ENCODE results near the gene PLP2. TPM values are rescaled to one million over a fixed set of nuclear protein-coding genes. Genes with fewer than 3 reads are reported as not detected.
"Not testable (repeated sequence)": the region's sequence is repeated elsewhere in the genome, so short reads cannot be mapped to it uniquely, and the experiment has no call there.

The PLP2 gene
- 97.8 TPM for polyA plus RNA-seq (2013, experiment 1 of 2; ENCODE audit: insufficient read length)
- polyA plus RNA-seq (2013, experiment 2 of 2; ENCODE audit: insufficient read length), result 102 TPM

- DNase-seq, result peak; percentile 38
Measured at GRCh38 chrX:49171752-49172279, at the start of gene PLP2. Gene PLP2 (plus strand): TSS chrX:49171898. CDS start chrX:49172001, 103 bp downstream.

- DNase-seq, result no peak
Measured at GRCh38 chrX:49122499-49122898, 49.2 kb upstream of the PLP2 start.

- not testable (repeated sequence) for DNase-seq
Measured at GRCh38 chrX:49127742-49128258, 43.9 kb upstream of the PLP2 start.

GRCh38 chrX:49129427-49129826 is 42.3 kb upstream of the PLP2 start:
- DNase-seq, result no peak

GRCh38 chrX:49132275-49132674 is 39.4 kb upstream of the PLP2 start:
- DNase-seq, result not testable (repeated sequence)

GRCh38 chrX:49133759-49134158 is 37.9 kb upstream of the PLP2 start:
- DNase-seq, result no peak

GRCh38 chrX:49137492-49137891 is 34.2 kb upstream of the PLP2 start:
- no peak for DNase-seq

GRCh38 chrX:49139713-49140112 is 32.0 kb upstream of the PLP2 start:
- DNase-seq, result no peak

GRCh38 chrX:49142264-49142663 is 29.4 kb upstream of the PLP2 start:
- not testable (repeated sequence) for DNase-seq

GRCh38 chrX:49143154-49143553 is 28.5 kb upstream of the PLP2 start:
- not testable (repeated sequence) for DNase-seq

GRCh38 chrX:49147282-49147681 is 24.4 kb upstream of the PLP2 start:
- DNase-seq, result no peak

GRCh38 chrX:49147936-49148335 is 23.8 kb upstream of the PLP2 start:
- no peak for DNase-seq

GRCh38 chrX:49148390-49149100 is 23.2 kb upstream of the PLP2 start:
- DNase-seq, result not testable (repeated sequence)

- DNase-seq, result not testable (repeated sequence)
Measured at GRCh38 chrX:49149291-49149690, 22.4 kb upstream of the PLP2 start.

- no peak for DNase-seq
Measured at GRCh38 chrX:49153467-49153866, 18.2 kb upstream of the PLP2 start.

GRCh38 chrX:49155243-49155899 is 16.3 kb upstream of the PLP2 start:
- DNase-seq, result peak; percentile 74

- peak; percentile 92 for DNase-seq
Measured at GRCh38 chrX:49155900-49156837, 15.5 kb upstream of the PLP2 start.

GRCh38 chrX:49157194-49157593 is 14.5 kb upstream of the PLP2 start:
- DNase-seq, result no peak

GRCh38 chrX:49160908-49161307 is 10.8 kb upstream of the PLP2 start:
- no peak for DNase-seq

GRCh38 chrX:49161632-49162031 is 10.1 kb upstream of the PLP2 start:
- no peak for DNase-seq

GRCh38 chrX:49162620-49163019 is 9.1 kb upstream of the PLP2 start, which contains the start of gene MAGIX:
Gene MAGIX (plus strand): TSS chrX:49162758. CDS start chrX:49162890, 132 bp downstream.
- DNase-seq, result no peak
